CD4-positive, alpha-beta T cell treated with Interleukin-6 for 4 hours (primary cell): ENCODE results near the gene SUMF1.
"Not testable (repeated sequence)": the region's sequence is repeated elsewhere in the genome, so short reads cannot be mapped to it uniquely, and the experiment has no call there.

Source experiments
- DNase-seq: peaks from one replicate; pipeline ENCODE4 v3.0.0-alpha.2; 2020; ENCODE audit warnings: mixed read lengths

The SUMF1 gene

DNA sequence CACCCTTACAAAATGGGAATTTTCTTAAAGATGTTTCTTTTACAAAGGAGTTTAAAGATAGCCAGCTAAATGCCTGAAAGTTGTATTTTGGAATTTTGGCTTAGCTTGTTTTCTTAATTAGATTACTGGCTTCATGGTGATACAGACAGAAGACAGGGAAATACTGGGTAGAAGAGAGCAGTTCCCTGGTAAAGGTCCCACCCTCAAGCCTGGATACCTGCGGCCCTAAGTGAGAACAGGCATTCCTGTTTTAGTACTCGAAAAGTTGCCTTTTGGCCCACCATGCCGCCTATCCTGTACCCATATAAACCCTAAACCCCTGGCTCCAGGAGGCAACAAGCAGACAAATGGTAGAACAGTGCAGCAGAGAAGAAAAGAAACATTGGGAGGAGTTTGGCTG is 134.5 kb downstream of the SUMF1 start:
- no peak for DNase-seq

DNA sequence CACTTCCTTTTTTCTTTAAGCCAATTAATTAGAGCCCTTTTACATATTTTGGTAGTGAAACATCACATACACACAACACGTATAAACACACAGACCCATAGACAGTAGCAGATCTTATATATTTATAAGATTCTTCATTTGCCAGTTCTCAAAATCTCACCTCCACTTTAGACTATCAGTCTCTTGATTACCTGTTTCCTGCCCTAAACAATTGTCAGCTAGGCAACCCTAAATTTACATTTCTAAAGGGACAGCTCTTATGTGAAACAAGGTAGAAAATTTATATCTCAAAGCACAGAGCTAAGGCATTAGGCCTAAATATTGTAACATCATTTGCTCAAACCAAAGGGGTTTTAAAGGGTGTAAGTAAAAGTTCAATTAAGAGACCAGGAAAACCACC is 135.0 kb downstream of the SUMF1 start:
- no peak for DNase-seq

DNA sequence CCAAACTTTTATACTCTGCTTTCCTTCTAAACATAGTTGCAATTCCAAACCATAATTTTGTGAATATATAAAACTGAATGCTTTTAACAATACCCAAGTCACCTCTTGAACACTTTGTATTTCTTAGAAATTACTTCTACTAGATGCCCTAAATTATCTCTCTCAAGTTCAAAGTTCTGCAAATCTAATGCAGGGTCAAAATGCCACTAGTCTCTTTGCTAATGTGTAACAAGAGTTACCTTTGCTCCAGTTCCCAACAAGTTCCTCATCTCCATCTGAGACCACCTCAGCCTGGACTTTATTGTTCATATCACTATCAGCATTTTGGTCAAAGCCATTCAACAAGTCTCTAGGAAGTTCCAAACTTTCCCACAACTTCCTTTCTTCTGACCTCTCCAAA is 137.3 kb downstream of the SUMF1 start:
- DNase-seq = not testable (repeated sequence)

DNA sequence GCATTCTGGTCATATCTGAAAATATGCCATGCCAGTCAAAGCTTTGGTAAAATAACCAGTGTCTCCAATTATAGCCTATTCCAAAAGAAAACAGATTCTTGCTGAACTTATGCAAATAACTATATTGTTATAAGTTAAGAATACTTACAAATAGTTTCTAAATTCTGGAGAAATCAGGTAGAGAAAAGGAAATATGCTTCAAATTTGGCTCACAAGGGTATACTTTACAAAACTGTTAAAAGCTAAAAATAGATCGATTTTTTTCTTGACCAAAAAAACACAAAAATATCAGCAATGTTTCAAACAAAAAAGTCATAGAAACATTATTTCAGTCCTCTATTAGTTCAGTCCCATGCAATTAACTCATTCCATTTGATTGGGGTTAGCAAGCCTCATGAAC is 140.2 kb downstream of the SUMF1 start:
- DNase-seq = no peak

DNA sequence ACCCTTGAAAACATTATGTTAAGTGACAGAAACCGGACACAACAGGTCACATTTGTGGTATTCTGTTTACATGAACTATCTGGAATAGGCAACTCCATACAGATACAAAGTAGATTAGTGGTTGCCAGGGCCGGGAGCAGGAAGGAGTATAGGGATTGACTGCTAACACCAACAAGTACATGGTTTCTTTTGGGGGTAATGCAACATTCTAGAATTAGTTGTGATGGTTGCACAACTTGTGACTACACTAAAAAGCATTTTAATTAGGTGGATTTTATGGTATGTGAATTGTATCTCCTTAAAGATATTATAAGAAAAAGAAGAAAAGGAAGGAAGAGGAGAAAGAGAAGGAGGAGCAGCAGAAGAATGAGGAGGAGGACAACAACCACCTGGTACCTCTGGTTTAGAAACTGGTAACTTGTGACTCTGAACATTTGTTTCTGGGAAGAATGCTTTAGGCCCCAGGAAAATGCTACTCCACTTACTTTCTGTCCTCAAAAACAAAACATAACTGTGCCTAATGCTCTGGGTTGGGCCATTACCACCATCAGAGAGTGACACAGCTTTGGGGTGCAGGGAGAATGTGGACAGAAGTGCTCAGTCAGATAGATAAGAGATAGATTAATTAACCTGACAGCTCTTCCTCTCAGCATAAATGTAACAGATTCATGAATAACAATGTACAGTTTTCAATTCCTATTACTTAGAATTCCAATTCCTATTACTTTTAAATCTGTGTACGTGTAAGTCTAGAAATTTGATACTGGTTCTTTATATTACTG is 143.6 kb downstream of the SUMF1 start:
- no peak for DNase-seq

DNA sequence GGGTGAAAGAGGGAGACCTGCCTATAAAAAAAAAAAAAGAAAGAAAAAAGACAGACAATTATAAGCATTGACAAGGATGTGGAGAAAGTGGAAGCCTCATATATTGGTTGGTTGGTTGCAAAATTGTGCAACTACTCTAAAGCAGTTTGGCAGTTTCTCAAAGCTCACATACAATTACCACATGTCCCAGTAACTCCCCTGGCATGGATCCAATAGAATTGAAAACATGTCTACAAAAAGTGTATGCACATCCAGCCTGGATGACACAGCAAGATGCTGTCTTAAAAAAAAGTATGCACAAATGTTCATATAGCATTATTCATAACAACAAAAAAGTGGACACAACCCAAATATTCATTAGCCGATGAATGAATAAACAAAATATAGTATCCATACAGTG is 144.4 kb downstream of the SUMF1 start:
- DNase-seq = no peak

DNA sequence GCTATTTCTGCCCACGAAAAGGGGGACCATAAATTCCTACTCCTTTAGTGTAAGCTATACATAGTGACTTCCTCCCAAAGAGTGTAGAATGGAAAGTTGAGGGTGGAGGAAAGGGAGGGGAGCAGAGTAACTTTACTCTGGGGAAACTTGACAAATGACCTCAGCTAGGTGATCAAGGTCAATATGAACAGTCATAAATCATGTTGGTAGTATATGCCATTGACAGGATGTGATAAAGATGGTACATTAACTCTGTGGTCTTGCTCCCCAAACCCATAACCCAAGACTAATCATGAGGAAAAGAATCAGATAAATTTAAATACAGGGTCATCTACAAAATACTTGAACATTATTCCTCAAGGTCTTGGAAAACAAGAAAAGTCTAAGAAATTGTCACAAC is 145.3 kb downstream of the SUMF1 start:
- DNase-seq = no peak

DNA sequence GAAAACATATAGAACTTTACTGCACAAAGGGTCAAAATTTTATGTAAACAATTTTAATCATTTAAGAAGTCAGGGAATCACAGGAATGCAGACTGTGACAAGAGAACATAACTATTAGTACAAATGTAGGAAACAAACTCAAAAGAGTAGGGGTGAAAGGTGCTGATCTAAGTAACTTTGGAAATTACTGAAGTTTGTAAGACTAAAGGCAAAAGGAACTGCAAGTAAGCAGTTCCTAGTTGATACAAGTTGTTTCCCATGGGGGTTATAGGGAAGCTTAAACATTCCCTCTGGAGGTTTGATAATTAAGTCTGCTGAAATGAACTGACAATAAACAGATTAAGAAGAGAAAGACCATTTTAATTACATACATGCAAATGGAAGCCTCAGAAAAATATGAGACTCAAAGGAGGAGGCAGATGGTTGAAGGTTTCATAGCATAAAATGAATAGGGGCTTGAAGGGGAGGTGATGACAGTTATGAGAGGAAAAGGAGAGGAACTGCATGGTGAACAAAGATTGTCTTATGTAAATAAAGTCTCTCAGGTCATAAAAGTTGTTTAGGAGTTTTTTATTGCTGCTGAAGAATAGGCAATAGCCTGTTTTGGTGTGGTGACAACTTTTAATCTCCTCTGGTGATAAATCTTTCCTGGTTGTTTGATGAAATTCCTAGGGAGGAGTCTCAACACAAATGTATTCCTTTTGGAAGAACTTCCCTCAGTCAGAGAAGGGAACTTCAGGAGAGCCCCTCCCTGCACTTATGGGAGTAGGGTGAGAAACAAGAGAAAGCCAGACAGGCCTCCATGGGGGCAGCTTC is 146.8 kb downstream of the SUMF1 start:
- no peak for DNase-seq

DNA sequence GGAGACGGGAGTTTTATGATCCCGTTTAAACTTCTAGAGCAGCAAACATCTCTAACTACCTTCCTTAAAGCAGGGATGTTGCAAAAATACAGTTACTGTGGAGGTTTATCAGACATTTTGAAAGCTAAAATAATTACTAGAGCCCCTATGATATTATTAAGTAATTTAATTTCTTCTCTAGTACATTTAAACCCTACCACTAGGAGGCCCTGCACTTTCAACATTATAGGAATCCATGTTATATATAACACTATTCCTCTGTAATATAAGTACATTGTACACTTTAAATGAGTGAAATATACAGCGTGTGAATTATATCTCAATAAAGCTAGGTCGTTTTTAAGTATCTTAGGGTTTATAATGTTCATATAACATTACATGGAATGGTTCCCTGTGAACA is 152.4 kb downstream of the SUMF1 start:
- DNase-seq = no peak

DNA sequence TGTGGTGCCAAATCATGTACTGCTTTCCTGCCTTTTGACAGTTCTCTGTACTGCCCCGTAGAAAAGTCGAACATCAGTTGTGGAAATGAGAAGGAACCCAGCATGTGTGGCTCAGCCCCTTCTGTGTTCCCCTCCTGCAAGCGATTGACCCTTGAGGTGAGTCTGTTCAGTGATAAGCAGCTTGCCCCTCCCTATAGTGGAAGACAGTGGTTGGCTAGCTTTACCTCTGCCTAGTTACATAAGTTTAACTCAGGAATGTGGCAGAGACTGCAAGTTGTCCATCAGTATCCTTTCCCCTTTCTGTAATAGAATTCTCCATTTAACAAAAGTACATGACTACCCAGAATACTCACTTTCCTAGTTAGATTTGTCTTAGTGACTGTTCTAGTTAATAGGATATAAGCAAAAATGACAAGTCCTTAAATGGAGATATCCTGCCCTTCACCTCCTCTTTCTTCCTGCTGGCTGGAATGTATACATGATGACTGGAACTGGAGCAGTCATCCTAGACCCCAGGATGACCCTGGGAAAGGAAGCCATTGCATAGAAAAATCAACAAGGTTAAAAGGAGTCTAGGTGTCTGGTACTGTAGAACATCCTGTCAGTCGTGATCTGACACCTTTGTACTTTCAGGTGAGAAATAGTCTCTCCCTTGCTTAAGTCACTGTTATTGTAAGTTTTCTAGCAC is 153.3 kb downstream of the SUMF1 start:
- no peak for DNase-seq

DNA sequence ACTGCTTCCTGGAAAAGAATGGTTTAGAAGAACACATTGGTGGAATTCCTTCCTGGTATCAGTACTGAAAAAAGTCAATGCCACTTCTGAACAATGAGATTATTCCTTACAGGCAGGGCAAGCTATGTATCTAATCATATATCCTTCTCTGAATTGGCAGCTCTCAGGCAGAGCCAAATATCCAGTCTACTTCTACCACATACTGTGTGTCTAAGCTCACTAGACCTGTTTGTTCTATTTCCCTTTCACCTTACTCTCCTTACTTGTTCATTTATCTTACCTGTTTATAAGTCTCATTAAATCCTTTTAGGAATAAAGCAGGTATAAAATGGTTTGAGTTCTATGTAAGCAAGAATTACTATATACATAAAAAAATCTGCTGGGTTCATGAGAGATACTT is 155.6 kb downstream of the SUMF1 start:
- no peak for DNase-seq
